Activated CD4-positive, alpha-beta memory T cell treated with anti-CD3 and anti-CD28 coated beads for 36 hours (primary cell): ENCODE data around the gene FBXW8. TPM values are rescaled to one million over a fixed set of nuclear protein-coding genes. Genes with fewer than 3 reads are reported as not detected.

ENCODE experiments used
- CTCF ChIA-PET: fragments of 350-600 bp; sonication (Branson Sonifier 250); formaldehyde crosslinking; loops from one replicate; lab custom pipeline; 2021; ENCODE audit warnings: antibody characterized with exemption, inconsistent platforms; lab: Charles Lee
- POLR2A ChIA-PET: fragments of 350-600 bp; sonication (Branson Sonifier 250); formaldehyde crosslinking; loops from one replicate; lab custom pipeline; 2021; ENCODE audit warnings: antibody characterized with exemption; lab: Charles Lee
- DNase-seq: peaks from one replicate; pipeline ENCODE4 v3.0.0-alpha.2; 2020
- H3K27ac Mint-ChIP-seq: one replicate; pipeline ENCODE4 v1.8.0; 2021; ENCODE audit warnings: mixed read lengths
- H3K27me3 Mint-ChIP-seq: one replicate; pipeline ENCODE4 v1.8.0; 2021; ENCODE audit warnings: mixed read lengths
- H3K36me3 Mint-ChIP-seq: one replicate; pipeline ENCODE4 v1.8.0; 2021; ENCODE audit warnings: mixed read lengths
- H3K4me1 Mint-ChIP-seq: one replicate; pipeline ENCODE4 v1.8.0; 2021; ENCODE audit warnings: low read depth, mixed read lengths
- H3K4me3 Mint-ChIP-seq: one replicate; pipeline ENCODE4 v1.8.0; 2021; ENCODE audit warnings: mild to moderate bottlenecking, mixed read lengths
- H3K9me3 Mint-ChIP-seq: one replicate; pipeline ENCODE4 v1.8.0; 2021; ENCODE audit warnings: mixed read lengths
- intact Hi-C: fragments of 100-400 bp; cut with micrococcal nuclease; formaldehyde crosslinking; loops from one replicate; pipeline ENCODE4 v1.15.1; 2023
- total RNA-seq, 2 experiments: library from RNA; stranded (reverse); gene quantifications; one replicate each; pipeline ENCODE4 v1.2.3, GENCODE V29; 2021

The FBXW8 gene
- total RNA-seq, 2 experiments from 2014 or later, result 5.3 to 5.7 TPM

DNA sequence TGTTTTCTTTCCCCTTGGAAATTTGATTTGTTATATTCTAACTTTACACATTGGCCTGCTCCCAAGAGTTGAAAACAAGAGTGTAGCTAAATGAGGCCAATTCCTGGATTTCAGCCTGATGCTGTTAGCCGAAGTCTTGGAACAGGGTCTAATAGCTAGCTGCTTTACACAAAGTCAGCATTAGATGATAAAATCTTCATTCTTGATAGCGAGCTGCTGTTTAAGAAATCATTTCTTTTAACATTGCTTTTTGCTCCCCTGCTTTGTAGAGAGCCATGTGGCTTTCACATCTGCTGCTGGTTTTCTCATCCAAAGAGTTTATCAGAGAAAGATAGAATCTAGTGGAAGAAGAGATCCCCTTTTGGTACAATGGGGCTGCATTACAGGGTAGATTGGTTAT is 22.3 kb downstream of the FBXW8 start:
- H3K27ac Mint-ChIP-seq, result no peak overlapping the region
- H3K36me3 Mint-ChIP-seq, result peaks cover 44% of the 10 kb centered on the region
- intact Hi-C loops, result no loop called here

DNA sequence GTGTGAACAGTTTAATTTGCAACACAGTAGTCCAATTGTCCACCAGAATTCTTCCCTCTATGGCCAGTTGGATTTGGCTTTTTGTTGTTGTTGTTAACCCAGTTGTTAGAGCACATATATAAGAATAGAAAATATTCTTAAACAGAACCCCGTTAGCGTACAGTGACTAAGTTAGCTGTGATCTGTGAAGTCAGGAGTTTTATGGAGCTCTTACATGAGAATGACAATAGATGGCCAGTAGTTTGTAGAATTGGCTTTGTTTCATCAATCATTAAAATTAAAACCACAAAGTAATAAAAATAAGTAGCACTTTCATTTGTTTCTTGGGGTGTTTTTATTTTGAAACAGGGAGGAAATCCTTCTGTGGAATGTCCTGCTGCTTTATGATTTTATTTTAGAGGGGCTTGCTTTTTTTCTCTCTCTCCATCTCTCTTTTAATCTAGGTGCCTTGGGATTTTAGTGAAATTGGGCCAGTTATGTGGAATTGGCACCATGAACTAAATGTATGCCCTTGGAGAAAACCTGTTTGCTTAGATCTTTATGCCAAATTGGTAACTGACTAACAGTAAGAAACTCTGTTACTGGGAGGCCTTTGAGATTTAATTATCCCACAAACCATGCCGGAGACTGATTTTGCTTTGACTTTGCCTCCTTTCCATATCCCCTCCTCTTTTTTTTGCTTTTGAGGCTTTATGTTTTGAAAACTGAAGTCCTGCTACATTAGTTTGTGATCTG is 22.9 kb downstream of the FBXW8 start:
- no peaks in the 10 kb centered on the region for H3K4me1 Mint-ChIP-seq
- DNase-seq, result no peak
- peaks cover 40% of the 10 kb centered on the region for H3K36me3 Mint-ChIP-seq
- ChIA-PET CTCF (interaction anchor here (0.6 kb wide), 1 partner anchor 1111 kb away, joined by 6 read pairs; no protein-coding TSS in a partner anchor), POLR2A (no interaction called here)
- H3K27ac Mint-ChIP-seq, result no peak overlapping the region
- H3K4me3 Mint-ChIP-seq, result no peak overlapping the region
- intact Hi-C loops, result no loop called here
- no peaks in the 10 kb centered on the region for H3K27me3 Mint-ChIP-seq
- H3K9me3 Mint-ChIP-seq, result no peaks in the 10 kb centered on the region

More for the DNA sequence above, 22.3 kb downstream of the FBXW8 start:
- H3K9me3 Mint-ChIP-seq, result no peaks in the 10 kb centered on the region
- ChIA-PET CTCF (no interaction called here), POLR2A (no interaction called here)
- DNase-seq, result no peak
- no peaks in the 10 kb centered on the region for H3K4me1 Mint-ChIP-seq
- H3K27me3 Mint-ChIP-seq, result no peaks in the 10 kb centered on the region
- H3K4me3 Mint-ChIP-seq, result no peak overlapping the region

DNA sequence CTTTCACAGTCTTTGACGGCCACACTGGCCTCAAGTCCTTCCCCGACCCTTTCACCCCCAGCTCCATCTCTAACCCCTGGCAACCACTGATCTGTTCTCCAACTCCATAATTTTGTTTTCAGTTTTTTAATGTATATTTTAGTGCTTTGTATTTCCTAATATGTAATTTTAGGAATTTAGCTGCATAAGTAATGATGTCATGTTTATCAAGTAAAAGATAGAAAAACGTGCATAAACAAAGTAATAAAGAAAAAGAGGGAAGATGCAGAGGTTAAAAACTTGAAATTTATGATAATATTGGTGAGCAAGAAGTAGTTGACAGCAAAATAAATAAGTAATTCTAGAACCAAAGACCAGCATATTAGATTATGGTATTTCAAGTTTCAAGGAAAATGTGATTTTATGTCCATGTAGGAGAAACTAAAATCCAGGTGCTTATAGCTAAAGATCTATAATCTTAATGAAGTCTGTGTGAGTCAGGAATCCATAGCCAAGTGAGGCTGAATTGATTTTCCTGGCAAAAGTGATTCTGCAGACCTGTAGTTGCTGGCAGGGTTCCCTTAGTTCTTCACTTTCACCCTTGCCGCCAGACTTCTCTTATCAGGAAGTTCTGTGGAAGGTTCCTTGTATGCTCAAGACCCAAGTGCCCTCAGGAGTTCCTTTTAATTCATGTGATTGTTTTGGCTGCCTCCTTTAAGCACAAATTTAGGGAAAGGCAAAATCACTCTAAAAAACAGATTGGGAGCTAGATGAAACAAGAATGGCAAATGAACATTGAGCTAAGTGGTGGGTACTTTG is 24.4 kb downstream of the FBXW8 start:
- Mint-ChIP-seq H3K36me3 (peaks cover 33% of the 10 kb centered on the region), H3K4me1 (no peaks in the 10 kb centered on the region), H3K27me3 (no peaks in the 10 kb centered on the region), H3K4me3 (no peak overlapping the region), H3K27ac (no peak overlapping the region), H3K9me3 (no peaks in the 10 kb centered on the region)
- ChIA-PET POLR2A (no interaction called here), CTCF (interaction anchor here (0.5 to 1.5 kb wide), 3 partner anchors 21 to 1243 kb away, joined by 3 read pairs; no protein-coding TSS in a partner anchor)
- no peak for DNase-seq
- intact Hi-C loops, result no loop called here

DNA sequence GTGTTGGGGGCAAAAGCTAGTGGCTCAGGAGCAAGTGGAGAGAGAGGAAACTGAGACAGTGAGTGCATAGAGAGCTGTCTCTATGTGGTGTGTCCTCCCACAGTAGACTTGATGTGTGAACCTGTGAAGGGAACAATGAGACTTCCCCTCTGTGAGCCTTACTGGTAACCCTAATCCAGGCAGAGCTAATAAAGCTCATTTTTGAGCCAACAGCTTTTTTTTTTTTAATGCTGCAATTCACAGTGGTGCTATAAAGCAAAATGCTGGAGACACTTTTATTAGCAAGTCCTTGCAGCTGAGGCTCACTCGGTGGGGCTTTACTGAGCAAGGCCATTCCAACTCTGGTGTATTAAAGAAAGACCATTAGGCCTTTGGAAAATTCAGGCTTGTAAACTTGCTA is 26.9 kb downstream of the FBXW8 start:
- H3K9me3 Mint-ChIP-seq, result peaks cover 6% of the 10 kb centered on the region
- no peak overlapping the region for H3K4me3 Mint-ChIP-seq
- H3K36me3 Mint-ChIP-seq, result peaks cover 35% of the 10 kb centered on the region
- H3K27me3 Mint-ChIP-seq, result no peaks in the 10 kb centered on the region
- ChIA-PET POLR2A (no interaction called here), CTCF (no interaction called here)
- intact Hi-C loops, result no loop called here
- no peak for DNase-seq
- H3K27ac Mint-ChIP-seq, result no peak overlapping the region
- H3K4me1 Mint-ChIP-seq, result no peaks in the 10 kb centered on the region

DNA sequence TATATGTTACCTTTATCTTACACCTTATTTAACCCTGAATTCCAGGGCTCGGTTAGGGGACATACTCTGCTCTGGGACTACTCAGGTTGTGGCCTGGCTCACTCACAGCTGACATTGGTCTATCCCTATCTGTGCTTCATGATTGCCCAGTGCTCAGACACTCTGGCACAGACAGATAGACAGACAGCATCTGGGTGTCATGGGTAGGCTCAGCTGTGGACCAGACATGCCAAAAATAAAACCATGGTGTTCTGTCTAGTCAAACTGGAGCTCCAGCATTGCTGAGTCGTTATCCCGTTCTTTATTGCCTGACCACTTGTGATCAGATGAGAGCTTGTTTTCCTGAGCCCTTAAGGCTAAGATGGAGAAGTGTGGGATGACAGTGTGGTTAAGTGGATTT is 29.0 kb downstream of the FBXW8 start:
- peaks cover 13% of the 10 kb centered on the region for H3K9me3 Mint-ChIP-seq
- peaks cover 36% of the 10 kb centered on the region for H3K36me3 Mint-ChIP-seq
- CTCF ChIA-PET, result no interaction called here
- no peaks in the 10 kb centered on the region for H3K27me3 Mint-ChIP-seq
- no peak overlapping the region for H3K4me3 Mint-ChIP-seq
- intact Hi-C loops, result no loop called here
- DNase-seq, result no peak
- POLR2A ChIA-PET, result interaction anchor here (0.7 kb wide), 1 partner anchor 1397 kb away, joined by 3 read pairs; no protein-coding TSS in a partner anchor
- no peaks in the 10 kb centered on the region for H3K4me1 Mint-ChIP-seq
- H3K27ac Mint-ChIP-seq, result no peak overlapping the region

DNA sequence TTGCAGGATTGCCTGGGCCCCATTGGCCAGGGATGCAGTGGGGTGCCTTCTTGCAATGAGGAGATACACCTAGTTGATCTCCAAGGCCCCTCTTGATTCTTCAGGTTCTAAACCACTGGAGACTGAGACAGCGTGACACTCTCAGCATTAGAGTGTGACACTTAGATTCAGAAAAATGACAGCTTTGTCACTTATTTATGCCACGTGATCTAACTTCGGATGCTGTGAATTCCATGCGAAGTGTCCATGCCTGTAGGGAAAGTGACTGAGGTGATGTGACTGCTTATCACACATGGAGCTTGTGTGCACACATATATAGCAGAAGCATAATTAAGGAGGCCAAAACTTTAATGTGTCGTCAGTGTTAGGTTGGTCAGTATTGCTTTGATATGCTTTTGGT is 30.4 kb downstream of the FBXW8 start:
- intact Hi-C loops, result no loop called here
- Mint-ChIP-seq H3K4me3 (no peak overlapping the region), H3K27me3 (no peaks in the 10 kb centered on the region), H3K4me1 (no peaks in the 10 kb centered on the region), H3K27ac (no peak overlapping the region), H3K9me3 (peaks cover 13% of the 10 kb centered on the region), H3K36me3 (peaks cover 36% of the 10 kb centered on the region)
- DNase-seq, result no peak
- CTCF ChIA-PET, result no interaction called here
- POLR2A ChIA-PET, result no interaction called here

DNA sequence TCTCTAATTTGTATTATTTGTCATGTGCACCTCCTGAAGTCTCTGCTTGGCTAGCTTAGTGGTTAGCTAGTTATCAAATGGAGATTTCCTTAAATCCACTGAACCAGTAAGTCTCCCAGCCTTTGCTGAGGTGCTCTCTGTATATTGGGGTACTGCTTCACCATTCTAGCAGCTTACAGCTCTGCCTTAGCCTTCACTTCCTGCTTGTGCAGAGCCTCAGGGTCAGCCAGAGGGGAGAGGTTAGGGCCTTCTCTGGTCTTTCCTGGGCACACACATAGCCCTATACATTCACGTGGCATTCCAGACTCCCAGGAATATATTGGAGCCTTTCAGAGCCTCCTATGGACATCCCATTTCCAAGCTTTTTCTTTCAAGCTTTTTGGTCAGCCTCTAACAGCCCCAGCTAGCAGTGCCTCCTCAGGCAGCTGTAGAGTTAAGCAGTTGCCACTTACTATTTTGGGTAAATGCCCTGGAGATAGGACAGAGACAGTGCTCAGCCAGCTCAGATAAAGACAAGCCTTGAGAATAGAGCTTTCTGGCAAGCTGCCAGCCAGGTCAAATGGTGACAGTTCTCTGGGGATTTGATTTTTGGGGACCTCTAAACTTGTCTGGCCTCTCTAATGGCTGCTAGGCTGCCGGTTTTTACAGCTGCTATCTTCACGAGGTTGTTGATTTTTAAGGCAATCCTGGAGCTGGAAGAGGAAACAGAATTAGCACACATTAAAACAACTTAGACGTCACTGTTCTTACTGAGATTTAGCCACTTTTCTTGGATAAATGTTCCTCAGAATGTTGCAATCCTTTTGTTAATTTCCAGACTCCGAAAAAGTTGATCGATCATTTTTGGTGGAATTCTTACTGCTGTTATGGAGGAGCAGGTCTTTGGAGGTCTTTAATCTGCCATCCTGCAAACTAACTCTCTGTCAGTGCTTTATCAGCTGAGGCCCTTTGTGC is 32.9 kb downstream of the FBXW8 start:
- no peak overlapping the region for H3K27ac Mint-ChIP-seq
- no peaks in the 10 kb centered on the region for H3K27me3 Mint-ChIP-seq
- intact Hi-C loops, result no loop called here
- ChIA-PET POLR2A (no interaction called here), CTCF (no interaction called here)
- no peaks in the 10 kb centered on the region for H3K4me1 Mint-ChIP-seq
- H3K4me3 Mint-ChIP-seq, result no peak overlapping the region
- H3K36me3 Mint-ChIP-seq, result peaks cover 30% of the 10 kb centered on the region
- peaks cover 13% of the 10 kb centered on the region for H3K9me3 Mint-ChIP-seq
- DNase-seq, result no peak

DNA sequence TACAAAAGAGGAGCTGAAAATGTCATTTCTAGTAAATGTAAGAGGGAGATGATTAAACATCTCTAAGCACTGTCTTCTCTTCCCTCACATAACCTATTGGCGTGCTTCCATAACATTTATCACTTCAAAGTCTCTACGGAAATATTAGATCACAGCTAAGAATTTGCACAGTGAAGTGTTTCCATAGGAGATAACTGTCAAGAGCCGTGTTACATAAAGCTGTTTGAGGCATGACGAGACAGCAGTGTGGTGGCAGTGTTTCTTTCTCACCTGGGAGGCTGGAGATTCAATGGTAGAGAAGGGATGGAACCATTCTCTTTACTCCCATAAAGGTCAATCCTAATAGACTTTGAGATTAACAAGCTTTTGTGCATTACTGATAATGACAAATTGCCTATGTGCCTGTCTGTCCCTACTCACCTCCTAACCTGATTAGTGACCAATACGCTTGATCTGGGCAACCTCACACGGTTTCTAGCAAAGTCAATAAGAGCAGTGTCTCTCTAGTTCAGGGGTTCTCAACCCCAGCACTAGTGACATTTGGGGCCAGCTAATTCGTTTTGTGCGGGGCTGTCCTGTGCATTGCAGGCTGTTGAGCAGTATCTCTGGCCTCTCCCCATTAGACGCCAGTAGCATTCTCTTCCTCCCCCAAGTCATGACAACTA is 35.3 kb downstream of the FBXW8 start:
- Mint-ChIP-seq H3K27ac (no peak overlapping the region), H3K27me3 (no peaks in the 10 kb centered on the region), H3K4me3 (no peak overlapping the region), H3K9me3 (peaks cover 13% of the 10 kb centered on the region), H3K36me3 (peaks cover 26% of the 10 kb centered on the region), H3K4me1 (no peaks in the 10 kb centered on the region)
- DNase-seq, result no peak
- intact Hi-C loops, result no loop called here
- ChIA-PET CTCF (no interaction called here), POLR2A (no interaction called here)

DNA sequence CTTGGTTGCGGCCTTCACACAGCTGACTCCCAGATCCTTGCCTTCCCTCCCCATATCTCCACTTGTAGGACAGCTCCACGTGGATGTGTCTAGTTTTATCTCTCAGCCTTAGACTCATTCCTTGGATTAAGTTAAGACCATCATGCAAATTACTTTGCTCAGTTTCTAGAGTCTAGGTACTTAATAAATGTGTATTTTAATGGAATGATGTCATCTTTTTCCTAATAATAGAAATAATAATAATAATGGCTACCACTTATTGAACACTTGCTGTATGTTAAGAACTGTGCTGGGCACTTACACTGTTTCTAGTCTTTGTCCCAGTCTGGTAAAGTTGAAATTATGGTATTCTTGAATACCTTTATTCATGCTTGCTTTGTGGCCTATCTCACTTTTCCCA is 37.5 kb downstream of the FBXW8 start:
- intact Hi-C loops, result no loop called here
- Mint-ChIP-seq H3K9me3 (peaks cover 3% of the 10 kb centered on the region), H3K27me3 (no peaks in the 10 kb centered on the region), H3K36me3 (peaks cover 17% of the 10 kb centered on the region), H3K4me1 (no peaks in the 10 kb centered on the region), H3K4me3 (no peak overlapping the region), H3K27ac (no peak overlapping the region)
- DNase-seq, result no peak
- POLR2A ChIA-PET, result no interaction called here
- CTCF ChIA-PET, result no interaction called here

DNA sequence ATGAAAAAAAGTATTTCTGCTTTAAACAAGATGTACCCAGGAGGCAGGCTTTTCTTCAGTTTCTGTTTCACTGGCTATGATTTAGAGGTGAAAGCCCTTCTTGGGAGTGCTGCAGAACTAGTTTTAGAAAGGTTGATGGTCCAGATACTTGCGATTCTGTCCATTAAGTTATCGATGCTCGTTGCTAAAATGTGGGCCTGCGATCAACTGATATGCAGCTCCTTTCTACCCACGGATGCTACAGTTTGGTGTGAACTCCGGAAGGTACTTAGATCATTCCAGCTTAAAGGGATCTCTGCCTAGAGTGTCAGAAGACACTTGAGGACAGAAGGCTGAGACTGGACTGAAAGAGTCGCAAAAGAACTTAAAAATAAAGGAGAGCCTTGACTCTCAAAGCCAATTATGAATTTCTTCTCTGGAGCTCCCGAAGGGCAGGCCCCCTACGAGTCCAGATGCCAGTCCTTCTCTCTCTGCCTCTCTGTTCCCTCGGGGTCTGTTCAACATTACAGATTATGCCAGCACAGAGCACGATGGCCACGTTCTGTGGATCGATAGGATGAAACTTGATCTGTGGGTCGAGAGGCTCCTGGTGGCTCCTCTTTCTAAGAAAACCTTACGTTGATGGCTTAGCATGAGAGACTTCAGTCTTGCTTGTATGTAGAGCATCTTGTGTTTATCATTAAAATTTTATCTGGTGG is 40.0 kb downstream of the FBXW8 start:
- H3K4me1 Mint-ChIP-seq, result no peaks in the 10 kb centered on the region
- no peaks in the 10 kb centered on the region for H3K9me3 Mint-ChIP-seq
- peaks cover 8% of the 10 kb centered on the region for H3K36me3 Mint-ChIP-seq
- no peaks in the 10 kb centered on the region for H3K27me3 Mint-ChIP-seq
- POLR2A ChIA-PET, result no interaction called here
- no peak overlapping the region for H3K27ac Mint-ChIP-seq
- CTCF ChIA-PET, result no interaction called here
- H3K4me3 Mint-ChIP-seq, result no peak overlapping the region
- DNase-seq, result no peak
- intact Hi-C loops, result no loop called here

DNA sequence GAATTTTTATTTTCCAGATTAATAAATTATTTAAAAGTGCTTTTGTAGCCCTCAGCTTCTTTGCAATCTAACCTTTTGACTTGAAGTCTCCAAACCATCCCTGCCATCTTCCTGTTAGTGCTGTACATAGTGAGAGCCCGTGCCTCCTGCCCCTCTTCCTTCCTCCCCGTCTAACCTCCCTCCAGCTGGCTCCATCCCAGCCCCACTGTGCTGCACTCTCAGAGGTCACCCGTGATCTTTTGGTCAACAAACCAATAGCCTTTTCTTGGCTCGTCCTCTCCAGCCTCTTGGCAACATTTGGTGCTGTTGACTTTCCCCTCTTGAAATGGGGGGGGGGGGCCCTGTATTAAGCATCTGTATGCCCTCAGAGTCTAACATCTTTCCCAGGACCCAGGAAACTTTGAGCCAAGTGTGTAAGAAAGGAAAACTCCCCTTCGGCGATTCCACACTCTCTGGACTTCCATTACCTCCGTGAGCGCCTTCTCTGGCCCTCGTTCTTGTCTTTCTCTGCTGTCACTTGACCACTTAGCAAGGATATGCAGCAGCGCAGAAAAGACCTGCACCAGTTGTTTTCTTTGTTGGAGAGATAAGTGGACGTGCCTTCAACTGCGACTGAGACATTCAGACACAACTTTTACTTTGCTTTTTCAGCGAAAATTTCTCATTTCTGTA is 44.1 kb downstream of the FBXW8 start:
- Mint-ChIP-seq H3K36me3 (no peaks in the 10 kb centered on the region), H3K27me3 (no peaks in the 10 kb centered on the region), H3K27ac (no peak overlapping the region), H3K4me1 (peaks cover 13% of the 10 kb centered on the region), H3K9me3 (no peaks in the 10 kb centered on the region), H3K4me3 (no peak overlapping the region)
- ChIA-PET CTCF (interaction anchor here (3.4 kb wide), 1 partner anchor 251 kb away, joined by 16 read pairs; no protein-coding TSS in a partner anchor), POLR2A (no interaction called here)
- DNase-seq, result no peak
- intact Hi-C loops, result no loop called here
